Superior temporal gyrus (tissue), 1 donor: ENCODE measurements around the gene TENT4A.

Experiments used
- DNase-seq: peaks from one replicate; pipeline ENCODE4 v3.0.0-alpha.2; 2016; ENCODE audit errors: extremely low spot score

Gene TENT4A

DNA sequence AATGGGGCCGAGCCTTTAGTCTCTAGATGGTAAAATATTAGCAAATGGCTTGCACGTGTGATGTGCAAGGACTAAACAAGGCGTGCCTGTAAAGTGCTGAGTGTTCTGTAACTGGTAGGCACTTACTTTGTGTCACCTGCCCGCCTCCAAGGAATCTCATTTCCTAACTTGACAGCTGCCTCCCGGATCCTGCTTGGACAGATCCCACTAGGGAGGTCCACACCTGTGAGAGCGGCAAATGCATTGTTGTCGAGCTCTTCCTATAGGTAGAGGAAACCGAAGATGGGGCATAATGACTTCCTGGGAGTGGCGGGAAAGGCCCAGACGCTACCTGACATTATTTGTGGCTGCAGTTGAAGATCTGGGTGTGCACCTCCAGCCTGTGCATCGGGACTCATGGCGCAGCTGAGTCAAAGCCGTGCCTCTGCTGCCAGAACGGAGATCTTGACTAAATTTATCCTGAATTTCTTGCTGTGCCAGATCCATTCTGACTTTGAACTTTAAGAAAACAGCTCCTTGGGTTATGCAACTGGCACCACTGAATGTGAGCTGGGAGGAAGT lies 79.8 kb downstream of the TENT4A start:
- DNase-seq: peak; percentile 37

DNA sequence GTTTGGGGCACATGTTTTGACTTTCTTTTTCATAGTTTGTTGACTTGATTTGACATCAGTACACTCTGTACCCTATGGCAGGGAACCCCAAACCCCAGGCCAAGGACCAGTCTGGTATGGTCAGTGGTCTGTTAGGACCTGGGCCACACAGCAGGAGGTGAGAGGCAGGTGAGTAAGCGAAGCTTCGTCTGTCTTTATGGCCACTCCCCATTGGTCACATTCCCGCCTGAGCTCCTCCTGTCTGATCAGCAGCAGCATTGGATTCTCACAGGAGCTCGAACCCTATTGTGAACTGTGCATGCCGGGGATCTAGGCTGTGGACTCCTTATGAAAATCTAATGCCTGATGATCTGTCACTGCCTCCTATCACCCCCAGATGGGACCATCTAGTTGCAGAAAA lies 88.0 kb downstream of the TENT4A start:
- DNase-seq: no peak

DNA sequence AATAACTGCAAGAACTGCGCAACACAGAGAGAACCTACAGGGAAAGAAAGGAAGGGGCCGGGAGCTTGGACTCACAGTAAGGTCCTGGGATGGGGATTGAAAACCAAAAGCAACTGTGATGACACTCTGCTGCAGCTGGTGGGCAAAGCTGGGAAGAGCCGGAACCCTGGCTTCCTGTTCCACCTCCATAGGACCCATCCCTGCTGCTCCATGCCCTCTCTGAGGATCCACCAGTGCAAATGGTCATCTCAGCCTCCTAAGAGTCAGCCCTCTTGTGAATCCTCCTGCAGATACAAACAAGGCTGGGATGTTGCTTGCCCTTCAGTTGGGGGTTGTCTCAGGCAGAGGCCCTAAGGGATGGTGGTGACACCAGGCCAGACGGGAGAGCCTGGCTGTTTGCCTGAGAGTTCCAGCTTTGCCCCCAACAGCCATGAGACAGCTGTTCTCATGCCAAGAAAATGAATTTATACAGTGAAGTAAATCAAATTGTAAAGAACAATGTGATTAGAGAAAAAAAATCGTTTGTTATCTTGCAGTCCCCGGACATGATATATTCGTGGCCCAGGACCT lies 90.8 kb downstream of the TENT4A start:
- no peak for DNase-seq

DNA sequence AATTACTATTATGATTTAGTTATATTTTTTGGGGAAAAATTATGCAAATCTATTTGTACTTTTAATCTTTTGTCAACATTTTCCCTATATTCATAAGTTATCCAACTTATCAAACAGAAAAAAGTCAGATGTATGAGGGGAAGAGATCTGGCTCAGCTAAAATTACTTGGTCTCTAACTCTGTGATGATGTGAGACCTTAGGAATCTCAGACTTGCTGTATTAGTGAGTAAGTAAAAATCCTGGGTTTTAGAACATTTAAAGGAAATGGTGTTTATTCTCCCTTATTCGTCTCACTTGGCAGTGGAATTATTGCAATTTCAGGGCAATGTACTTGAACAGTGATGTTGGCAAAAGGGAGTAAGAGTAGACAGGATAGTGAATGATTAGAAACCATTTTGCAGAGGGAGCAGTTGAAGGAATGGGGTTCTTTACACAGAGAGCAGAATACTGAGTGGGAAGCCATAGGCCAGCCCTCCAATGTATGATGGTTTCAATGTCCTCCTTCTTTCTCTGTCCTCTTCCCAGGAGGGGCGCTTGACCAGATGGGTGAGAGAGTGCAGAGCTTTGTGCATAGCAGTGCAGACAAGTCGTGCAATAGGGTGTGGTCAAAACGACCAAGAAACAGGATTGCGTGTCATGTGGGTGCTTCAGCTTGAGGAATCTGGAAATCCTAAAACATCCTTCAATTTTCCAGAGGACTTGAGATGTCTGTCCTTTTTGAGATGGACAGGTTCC lies 91.7 kb downstream of the TENT4A start:
- DNase-seq: no peak

DNA sequence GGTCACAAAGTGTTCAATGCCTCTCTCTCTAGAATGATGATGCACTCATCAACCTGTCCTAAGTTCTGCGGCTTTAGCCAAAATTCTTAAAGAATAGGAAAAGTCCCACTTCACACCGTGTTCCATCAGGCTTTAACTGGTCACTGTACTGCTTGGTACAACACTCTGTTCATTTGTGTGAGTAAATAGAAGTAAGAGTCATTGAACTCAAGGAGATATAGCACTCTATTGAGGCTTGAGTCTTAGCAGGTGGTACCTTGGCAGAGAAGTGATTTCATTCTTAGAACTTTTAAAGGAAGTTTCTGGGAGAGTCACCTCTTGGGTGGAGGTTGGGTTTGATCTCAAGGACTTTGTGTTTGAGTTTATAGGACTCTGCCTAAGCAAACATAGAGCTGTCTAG lies 92.6 kb downstream of the TENT4A start:
- no peak for DNase-seq
